ENCODE data around the gene PRPSAP1. TPM values are rescaled to one million over a fixed set of nuclear protein-coding genes. Genes with fewer than 3 reads are reported as not detected.

The PRPSAP1 gene
- total RNA-seq, 6 experiments from 2014 or later, result 32.6 to 37.4 (median 35.1) TPM

- no peak overlapping the region for H3K4me3 Mint-ChIP-seq
- no peaks in the 10 kb centered on the region for H3K27me3 Mint-ChIP-seq (ENCODE audit: insufficient read depth)
- peaks cover 41% of the 10 kb centered on the region for H3K4me1 Mint-ChIP-seq (ENCODE audit: low read depth)
- TF ChIP-seq CTCF (IDR thresholded peaks at IDR 0.05), result no peak
- H3K9me3 Mint-ChIP-seq, result no peaks in the 10 kb centered on the region
- DNase-seq, result no peak
- no peak overlapping the region for H3K27ac Mint-ChIP-seq
- no peaks in the 10 kb centered on the region for H3K36me3 Mint-ChIP-seq (ENCODE audit: low read depth)
These were observed 14.8 kb upstream of the PRPSAP1 start for GRCh38 chr17:76368545-76368944.

GRCh38 chr17:76367642-76368041, 13.9 kb upstream of the PRPSAP1 start:
- TF ChIP-seq CTCF (IDR thresholded peaks at IDR 0.05), result no peak
- DNase-seq, result no peak
- Mint-ChIP-seq H3K36me3 (ENCODE audit: low read depth) (no peaks in the 10 kb centered on the region), H3K4me1 (ENCODE audit: low read depth) (peaks cover 37% of the 10 kb centered on the region), H3K9me3 (no peaks in the 10 kb centered on the region), H3K27me3 (ENCODE audit: insufficient read depth) (no peaks in the 10 kb centered on the region), H3K27ac (no peak overlapping the region), H3K4me3 (no peak overlapping the region)

GRCh38 chr17:76366247-76366646, 12.5 kb upstream of the PRPSAP1 start:
- Mint-ChIP-seq H3K36me3 (ENCODE audit: low read depth) (no peaks in the 10 kb centered on the region), H3K27ac (no peak overlapping the region), H3K27me3 (ENCODE audit: insufficient read depth) (no peaks in the 10 kb centered on the region), H3K9me3 (no peaks in the 10 kb centered on the region), H3K4me3 (no peak overlapping the region), H3K4me1 (ENCODE audit: low read depth) (peaks cover 23% of the 10 kb centered on the region)
- no peak for TF ChIP-seq CTCF (IDR thresholded peaks at IDR 0.05)
- no peak for DNase-seq

- Mint-ChIP-seq H3K36me3 (ENCODE audit: low read depth) (no peaks in the 10 kb centered on the region), H3K27me3 (ENCODE audit: insufficient read depth) (no peaks in the 10 kb centered on the region), H3K4me3 (no peak overlapping the region), H3K27ac (no peak overlapping the region), H3K9me3 (no peaks in the 10 kb centered on the region), H3K4me1 (ENCODE audit: low read depth) (peaks cover 16% of the 10 kb centered on the region)
- DNase-seq, result no peak
- TF ChIP-seq CTCF (IDR thresholded peaks at IDR 0.05), result peak; percentile 59
These were observed 11.7 kb upstream of the PRPSAP1 start for GRCh38 chr17:76365256-76365903.

GRCh38 chr17:76363107-76363842, 9.6 kb upstream of the PRPSAP1 start:
- H3K4me3 Mint-ChIP-seq, result no peak overlapping the region
- peaks cover 12% of the 10 kb centered on the region for H3K4me1 Mint-ChIP-seq (ENCODE audit: low read depth)
- H3K27ac Mint-ChIP-seq, result no peak overlapping the region
- no peaks in the 10 kb centered on the region for H3K36me3 Mint-ChIP-seq (ENCODE audit: low read depth)
- DNase-seq, result no peak
- no peak for TF ChIP-seq CTCF (IDR thresholded peaks at IDR 0.05)
- H3K27me3 Mint-ChIP-seq (ENCODE audit: insufficient read depth), result no peaks in the 10 kb centered on the region
- no peaks in the 10 kb centered on the region for H3K9me3 Mint-ChIP-seq

Data from HFFc6 (cell line).